GM18502 (cell line): ENCODE measurements around the gene OR8D2.

Experiments used
- ATAC-seq: cut with Tn5 transposase; IDR thresholded peaks from one replicate; pipeline ENCODE4 v1.9.1; 2021; ENCODE audit warnings: mild to moderate bottlenecking; ENCODE audit not compliant: unreplicated experiment, poor library complexity

OR8D2 gene, protein sequence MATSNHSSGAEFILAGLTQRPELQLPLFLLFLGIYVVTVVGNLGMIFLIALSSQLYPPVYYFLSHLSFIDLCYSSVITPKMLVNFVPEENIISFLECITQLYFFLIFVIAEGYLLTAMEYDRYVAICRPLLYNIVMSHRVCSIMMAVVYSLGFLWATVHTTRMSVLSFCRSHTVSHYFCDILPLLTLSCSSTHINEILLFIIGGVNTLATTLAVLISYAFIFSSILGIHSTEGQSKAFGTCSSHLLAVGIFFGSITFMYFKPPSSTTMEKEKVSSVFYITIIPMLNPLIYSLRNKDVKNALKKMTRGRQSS

GRCh38 chr11:124320097-124320496, at the start of gene OR8D2:
Gene OR8D2, minus strand, starts transcription at chr11:124320197. Its CDS starts 0 bp downstream, at chr11:124320197.
- no peak for ATAC-seq

GRCh38 chr11:124359566-124359965, 39.6 kb upstream of the OR8D2 start:
- ATAC-seq, result no peak

DNA sequence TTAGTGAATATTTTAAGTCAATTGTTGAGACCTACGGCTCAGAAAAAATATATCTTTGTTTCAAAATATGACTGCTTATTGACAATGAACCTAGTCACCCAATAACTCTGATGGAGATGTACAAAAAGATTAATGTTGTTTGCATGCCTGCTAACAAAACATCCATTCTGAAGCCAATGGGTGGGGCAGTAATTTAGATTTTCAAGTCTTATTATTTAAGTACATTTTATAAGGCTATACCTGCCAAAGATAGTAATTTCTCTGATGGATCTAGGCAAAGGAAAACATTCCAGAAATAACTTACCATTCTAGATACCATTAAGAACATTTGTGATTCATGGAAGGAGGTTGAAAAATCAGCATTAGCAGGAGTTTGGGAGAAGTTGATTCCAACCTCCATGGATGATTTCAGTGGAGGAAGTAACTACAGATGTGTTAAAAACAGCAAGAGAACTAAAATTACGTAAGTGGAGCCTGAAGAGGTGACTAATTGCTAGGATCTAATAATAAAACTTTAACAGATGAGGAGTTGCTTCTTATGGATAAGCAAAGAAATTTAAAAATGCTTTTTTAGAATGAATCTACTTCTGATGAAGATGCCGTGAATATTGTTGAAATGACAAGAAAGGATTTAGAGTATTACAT, 26.4 kb upstream of the OR8D2 start:
- no peak for ATAC-seq

GRCh38 chr11:124344346-124344745, 24.3 kb upstream of the OR8D2 start:
- no peak for ATAC-seq

DNA sequence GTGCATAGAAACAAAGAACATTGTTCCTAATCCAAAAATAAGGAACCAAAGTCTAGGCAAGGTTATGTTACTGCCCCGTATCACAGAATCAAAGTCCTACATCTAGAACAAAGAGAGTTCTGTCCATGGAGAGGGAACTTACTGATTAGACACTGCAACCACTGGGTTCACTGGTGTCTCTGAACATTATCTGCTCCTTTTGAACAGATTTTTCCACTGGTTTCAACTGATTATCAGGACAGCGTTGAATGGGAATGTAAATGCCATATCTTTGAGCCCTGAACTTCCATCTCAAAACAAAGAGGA, 20.1 kb upstream of the OR8D2 start:
- no peak for ATAC-seq

GRCh38 chr11:124339396-124340141, 19.6 kb upstream of the OR8D2 start:
- ATAC-seq, result no peak

DNA sequence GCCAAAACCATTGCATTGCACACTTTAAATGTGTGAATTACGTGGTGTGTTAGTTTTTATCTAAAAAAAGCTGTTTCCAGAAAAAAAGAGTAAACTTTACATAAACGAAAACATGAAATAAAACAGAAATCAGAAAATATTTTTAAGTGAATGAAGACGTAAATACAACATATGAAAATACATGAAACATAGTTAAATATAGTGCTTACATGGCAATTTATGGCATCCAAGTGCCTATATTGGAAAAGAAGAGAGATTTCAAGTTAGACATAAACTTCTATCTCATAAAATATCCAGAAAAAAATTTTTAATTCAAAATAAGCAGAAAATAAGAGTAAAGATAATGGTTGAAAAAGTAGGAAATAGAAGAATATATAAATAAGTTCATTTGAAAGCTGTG, 11.9 kb upstream of the OR8D2 start:
- no peak for ATAC-seq

- ATAC-seq, result peak; percentile 99
Observed at GRCh38 chr11:124329787-124330478, 9.9 kb upstream of the OR8D2 start.

- no peak for ATAC-seq
Observed at GRCh38 chr11:124327775-124328174, 7.8 kb upstream of the OR8D2 start.

- ATAC-seq, result no peak
Observed at GRCh38 chr11:124322356-124322755, 2.4 kb upstream of the OR8D2 start.

DNA sequence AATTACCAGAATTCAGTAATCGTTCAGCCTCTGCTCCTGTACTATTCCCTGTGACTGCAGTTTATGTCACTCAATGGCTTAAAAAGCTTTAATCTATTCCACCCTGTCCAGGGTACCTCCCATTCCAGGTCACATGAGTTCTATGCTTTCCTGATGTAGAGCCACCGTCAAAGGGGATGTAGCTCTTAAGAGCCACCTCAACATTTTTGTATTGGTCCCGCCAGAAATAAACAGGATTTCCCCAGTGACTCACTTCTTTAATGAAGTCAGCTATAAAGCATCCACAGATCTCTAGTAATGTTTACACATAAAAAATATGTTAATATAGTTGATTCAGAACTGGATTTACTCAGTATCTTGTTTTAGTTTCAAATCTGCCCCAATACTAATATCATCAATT, 4.9 kb downstream of the OR8D2 start:
- ATAC-seq, result no peak

DNA sequence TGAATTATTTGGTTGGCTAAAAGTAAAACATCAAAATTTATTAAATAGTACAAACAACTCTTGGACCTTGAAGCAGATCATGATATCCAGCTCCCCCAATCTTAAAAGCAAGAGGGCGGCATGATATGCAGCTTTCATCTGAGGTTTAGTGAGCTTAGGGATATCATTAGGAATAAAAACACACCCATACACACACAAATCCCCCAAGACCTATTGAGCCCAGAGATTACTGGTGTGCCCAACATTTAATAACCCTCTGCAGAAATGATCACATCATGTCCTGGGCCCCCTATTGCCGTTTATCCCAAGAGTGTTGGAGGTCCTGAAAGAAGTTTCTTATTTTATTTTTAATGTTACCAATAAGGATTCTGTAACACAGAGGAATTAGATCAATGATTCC, 6.1 kb downstream of the OR8D2 start, which contains the start of gene OR8D1:
Gene OR8D1, minus strand, starts transcription at position 101 of the 400 bp plus-strand sequence. CDS start 3,183 bp downstream, outside the sequence.
- no peak for ATAC-seq

DNA sequence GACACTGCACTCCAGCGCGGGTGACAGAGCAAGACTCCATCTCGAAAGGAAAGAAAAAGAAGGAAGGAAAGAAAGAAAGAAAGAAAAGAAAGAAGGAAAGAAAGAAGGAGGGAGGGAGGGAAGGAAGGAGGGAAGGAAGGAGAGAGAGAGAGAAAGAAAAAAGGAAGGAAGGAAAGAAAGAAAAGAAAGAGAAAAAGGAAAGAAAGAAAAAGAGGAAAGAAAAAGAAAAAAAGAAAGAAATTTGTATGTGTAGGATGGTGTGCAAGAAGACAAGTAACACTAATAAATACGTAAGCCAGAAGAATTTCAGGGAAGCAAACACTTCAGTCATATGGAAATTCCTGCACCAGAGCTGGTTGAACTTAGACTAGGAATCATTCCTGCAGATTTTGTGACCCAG, 6.9 kb downstream of the OR8D2 start:
- no peak for ATAC-seq

GRCh38 chr11:124311670-124312069, 8.3 kb downstream of the OR8D2 start:
- ATAC-seq, result no peak

DNA sequence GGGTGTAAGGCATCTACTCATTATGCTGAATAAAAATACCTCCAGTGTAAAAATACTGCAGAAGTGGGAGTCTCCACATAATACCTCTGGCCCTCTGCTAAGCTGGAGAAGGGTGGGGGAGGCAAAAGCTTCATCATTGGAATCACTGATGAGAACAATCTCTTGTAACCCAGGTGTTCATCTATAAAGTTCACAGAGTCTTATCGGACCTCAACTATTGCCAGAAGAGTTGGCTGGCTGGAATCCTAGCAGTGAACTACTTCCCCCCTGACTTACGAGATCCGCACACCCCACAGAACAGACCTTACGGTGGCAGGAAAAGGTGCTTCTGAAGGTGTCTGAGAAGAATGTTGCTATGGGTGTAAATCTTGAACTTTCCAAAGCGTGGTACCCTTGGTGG, 8.7 kb downstream of the OR8D2 start:
- ATAC-seq, result no peak

- ATAC-seq, result no peak
Observed at GRCh38 chr11:124310721-124311120, 9.3 kb downstream of the OR8D2 start.

- ATAC-seq, result no peak
Observed at GRCh38 chr11:124307093-124307492, 12.9 kb downstream of the OR8D2 start.

- no peak for ATAC-seq
Observed at GRCh38 chr11:124302347-124303125, 17.5 kb downstream of the OR8D2 start.

DNA sequence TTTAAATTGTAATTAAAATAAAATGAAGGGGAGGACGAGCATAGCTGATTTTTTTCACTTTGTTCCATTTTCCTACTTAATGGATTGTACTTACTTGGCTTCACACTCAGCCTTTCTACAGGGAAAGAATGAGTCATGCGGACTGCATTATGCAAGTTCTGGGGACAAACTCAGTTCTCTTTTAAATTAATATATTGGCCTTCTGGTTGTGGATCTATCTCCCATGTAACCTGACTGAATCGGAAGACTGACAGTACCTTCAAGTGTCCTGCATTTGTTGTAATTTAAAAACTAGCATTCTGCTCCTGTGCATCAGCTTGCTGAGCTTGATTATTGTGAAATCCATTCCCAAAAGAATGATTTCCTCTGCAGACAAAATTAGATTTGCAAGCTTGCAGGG, 18.4 kb downstream of the OR8D2 start:
- ATAC-seq, result no peak

DNA sequence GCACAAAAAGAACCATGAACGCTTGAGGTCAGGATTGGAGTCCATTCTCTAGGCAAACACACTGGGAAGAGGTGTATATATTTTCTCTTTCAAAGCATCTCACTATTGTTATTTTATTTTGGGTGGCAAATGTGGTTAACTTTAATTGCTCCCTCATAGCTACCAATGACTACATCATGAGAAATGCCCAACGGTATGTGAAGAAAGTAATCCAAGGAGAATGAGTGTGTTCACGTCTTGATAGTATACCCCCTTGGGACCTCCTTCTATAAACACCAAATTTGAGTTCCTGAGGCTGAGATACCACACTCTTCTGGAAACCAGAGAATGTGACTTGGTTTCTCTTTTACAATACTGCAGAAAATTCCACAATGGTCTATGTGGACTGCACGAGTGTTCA, 22.1 kb downstream of the OR8D2 start:
- ATAC-seq, result no peak
